Measurements from ENCODE around the gene P4HB. TPM values are rescaled to one million over a fixed set of nuclear protein-coding genes. Genes with fewer than 3 reads are reported as not detected.
A peak's percentile ranks its signal among the peaks of the same experiment; 100 is the strongest.

P4HB gene
- total and polyA plus RNA-seq, 2 donors (not counting 1 experiment from before 2014, with no cell fraction given) = 109 to 1,034 TPM

GRCh38 chr17:81833921-81834830 is 26.2 kb downstream of the P4HB start:
- Histone ChIP-seq H3K4me3 (replicated peaks in 1 of 4; ENCODE audit: control extremely low read depth in 1 of 4, insufficient read depth in 1 of 4, low read depth in 3 of 4, low read length in 4 of 4) (peak overlapping the region; percentile 74 to 80 (median 76)), H4K20me1 (ENCODE audit: control insufficient read depth, extremely low read depth, insufficient read depth, low read length) (no peaks in the 10 kb centered on the region), H3K4me2 (ENCODE audit: extremely low read depth, insufficient read depth, low read length) (peak overlapping the region; percentile 94), H3K27ac (ENCODE audit: insufficient read depth, low read length) (peak overlapping the region; percentile 95), H3K27me3 (ENCODE audit: control insufficient read depth, insufficient read depth, low read length) (no peaks in the 10 kb centered on the region), H3K9me3 (ENCODE audit: control insufficient read depth, insufficient read depth, low read depth, low read length) (no peaks in the 10 kb centered on the region), H3K9ac (ENCODE audit: insufficient read depth, low read length) (peak overlapping the region; percentile 94), H3K79me2 (ENCODE audit: control insufficient read depth, insufficient read depth, low read length) (peaks cover 17% of the 10 kb centered on the region), H2AFZ (ENCODE audit: low read length) (peak overlapping the region; percentile 8), H3K4me1 (ENCODE audit: control insufficient read depth, extremely low read depth, insufficient read depth, low read length) (peaks cover 7% of the 10 kb centered on the region), H3K36me3 (ENCODE audit: control insufficient read depth, insufficient read depth, low read length) (no peaks in the 10 kb centered on the region)
- TF ChIP-seq EZH2 (IDR thresholded peaks at IDR 0.05; ENCODE audit: low read length, missing control alignments) = no peak
- no peak for TF ChIP-seq CTCF (conservative IDR thresholded peaks at IDR 0.05 in 1 of 2, IDR thresholded peaks at IDR 0.05 in 1 of 2; ENCODE audit: low read depth in 1 of 2, low read length in 2 of 2)
- no peak for DNase-seq (ENCODE audit: low read depth in 2 of 2)

GRCh38 chr17:81833160-81833920 is 27.0 kb downstream of the P4HB start, which contains the start of gene MCRIP1:
MCRIP1 (minus strand) TSS chr17:81833291; CDS start chr17:81824506, 8,785 bp downstream.
- H4K20me1 ChIP-seq (ENCODE audit: control insufficient read depth, extremely low read depth, insufficient read depth, low read length) = no peaks in the 10 kb centered on the region
- peak within 1 kb of the TSS; percentile 94 for H3K4me2 ChIP-seq (ENCODE audit: extremely low read depth, insufficient read depth, low read length)
- H3K4me1 ChIP-seq (ENCODE audit: control insufficient read depth, extremely low read depth, insufficient read depth, low read length) = peaks cover 7% of the 10 kb centered on the region
- no peak for TF ChIP-seq EZH2 (IDR thresholded peaks at IDR 0.05; ENCODE audit: low read length, missing control alignments)
- TF ChIP-seq CTCF (conservative IDR thresholded peaks at IDR 0.05 in 1 of 2, IDR thresholded peaks at IDR 0.05 in 1 of 2; ENCODE audit: low read depth in 1 of 2, low read length in 2 of 2) = no peak
- peak; percentile 91 to 92 for DNase-seq (ENCODE audit: low read depth in 2 of 2)
- H3K27me3 ChIP-seq (ENCODE audit: control insufficient read depth, insufficient read depth, low read length) = no peaks in the 10 kb centered on the region
- peak within 1 kb of the TSS; percentile 95 for H3K27ac ChIP-seq (ENCODE audit: insufficient read depth, low read length)
- H3K4me3 ChIP-seq (replicated peaks in 1 of 4; ENCODE audit: control extremely low read depth in 1 of 4, insufficient read depth in 1 of 4, low read depth in 3 of 4, low read length in 4 of 4) = peak within 1 kb of the TSS; percentile 78 to 84 (median 81)
- H2AFZ ChIP-seq (ENCODE audit: low read length) = peak within 1 kb of the TSS; percentile 46
- no peaks in the 10 kb centered on the region for H3K9me3 ChIP-seq (ENCODE audit: control insufficient read depth, insufficient read depth, low read depth, low read length)
- peak within 1 kb of the TSS; percentile 94 for H3K9ac ChIP-seq (ENCODE audit: insufficient read depth, low read length)
- peaks cover 20% of the 10 kb centered on the region for H3K79me2 ChIP-seq (ENCODE audit: control insufficient read depth, insufficient read depth, low read length)
- no peaks in the 10 kb centered on the region for H3K36me3 ChIP-seq (ENCODE audit: control insufficient read depth, insufficient read depth, low read length)
